IMR-90 (cell line): ENCODE data around the gene COLEC12.

Experiments
- CEBPB ChIP-seq: IDR thresholded peaks from 2 replicates; pipeline ENCODE4 v1.6.1; 2012; ENCODE audit warnings: low read depth, low read length, improper control_type of control experiment
- CTCF ChIP-seq: conservative IDR thresholded peaks from 2 replicates; pipeline ENCODE4 v1.5.1; 2012; ENCODE audit warnings: mild to moderate bottlenecking, low read depth, low read length, improper control_type of control experiment
- MXI1 ChIP-seq: IDR thresholded peaks from 2 replicates; pipeline ENCODE4 v1.6.1; 2012; ENCODE audit warnings: low read depth, mild to moderate bottlenecking, low read length, moderate library complexity, borderline replicate concordance
- SMC3 ChIP-seq: fragments of 150-350 bp; IDR thresholded peaks from 2 replicates; pipeline ENCODE4 v1.6.1; 2016; ENCODE audit warnings: low read depth, mild to moderate bottlenecking, antibody characterized with exemption, low read length, moderate library complexity
- USF2 ChIP-seq: fragments of 150-350 bp; IDR thresholded peaks from 2 replicates; pipeline ENCODE4 v1.6.1; 2017; ENCODE audit warnings: mild to moderate bottlenecking, antibody characterized with exemption, low read length, low read depth

GRCh38 chr18:497688-498087 is 2.8 kb downstream of the COLEC12 start:
- TF ChIP-seq USF2 (no peak), SMC3 (no peak), CTCF (no peak), MXI1 (no peak), CEBPB (no peak)
